ENCODE data around the gene VSIG10L. TPM values are rescaled to one million over a fixed set of nuclear protein-coding genes. Genes with fewer than 3 reads are reported as not detected.

VSIG10L gene
- total RNA-seq, 4 donors from 2014 or later, result 2.5 to 6.5 (median 5.2) TPM; not detected in 1

DNA sequence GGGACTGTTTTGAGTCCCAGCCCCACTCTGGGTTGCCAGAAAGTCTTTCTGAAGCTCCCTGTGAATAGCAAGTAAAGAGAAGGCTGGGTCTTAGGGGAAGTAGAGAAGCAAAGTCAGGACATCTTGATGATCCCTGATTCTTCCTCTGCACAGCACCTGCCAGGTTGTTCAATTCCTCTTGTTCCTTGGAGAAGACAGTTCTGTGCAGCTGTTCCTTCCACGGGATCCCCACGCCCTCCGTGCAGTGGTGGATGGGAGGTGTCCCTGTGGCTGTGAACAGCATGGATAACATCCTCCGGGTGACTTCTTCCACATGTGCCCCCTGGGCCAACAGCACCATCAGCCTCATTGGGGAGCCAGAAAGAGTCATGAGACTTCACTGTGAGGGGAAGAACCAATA, 59.6 kb downstream of the VSIG10L start:
- DNase-seq, result no peak
- TF ChIP-seq, protein P1, sequence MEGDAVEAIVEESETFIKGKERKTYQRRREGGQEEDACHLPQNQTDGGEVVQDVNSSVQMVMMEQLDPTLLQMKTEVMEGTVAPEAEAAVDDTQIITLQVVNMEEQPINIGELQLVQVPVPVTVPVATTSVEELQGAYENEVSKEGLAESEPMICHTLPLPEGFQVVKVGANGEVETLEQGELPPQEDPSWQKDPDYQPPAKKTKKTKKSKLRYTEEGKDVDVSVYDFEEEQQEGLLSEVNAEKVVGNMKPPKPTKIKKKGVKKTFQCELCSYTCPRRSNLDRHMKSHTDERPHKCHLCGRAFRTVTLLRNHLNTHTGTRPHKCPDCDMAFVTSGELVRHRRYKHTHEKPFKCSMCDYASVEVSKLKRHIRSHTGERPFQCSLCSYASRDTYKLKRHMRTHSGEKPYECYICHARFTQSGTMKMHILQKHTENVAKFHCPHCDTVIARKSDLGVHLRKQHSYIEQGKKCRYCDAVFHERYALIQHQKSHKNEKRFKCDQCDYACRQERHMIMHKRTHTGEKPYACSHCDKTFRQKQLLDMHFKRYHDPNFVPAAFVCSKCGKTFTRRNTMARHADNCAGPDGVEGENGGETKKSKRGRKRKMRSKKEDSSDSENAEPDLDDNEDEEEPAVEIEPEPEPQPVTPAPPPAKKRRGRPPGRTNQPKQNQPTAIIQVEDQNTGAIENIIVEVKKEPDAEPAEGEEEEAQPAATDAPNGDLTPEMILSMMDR (IDR thresholded peaks at IDR 0.05), result no peak
- TF ChIP-seq POLR2A (IDR thresholded peaks at IDR 0.05), result no peak
- H3K4me3 ChIP-seq, result no peak overlapping the region

More for the DNA sequence above, 59.6 kb downstream of the VSIG10L start:
- H3K9me3 ChIP-seq, result no peaks in the 10 kb centered on the region
- H3K4me1 ChIP-seq, result no peaks in the 10 kb centered on the region
- no peaks in the 10 kb centered on the region for H3K36me3 ChIP-seq
- H3K27me3 ChIP-seq, result no peaks in the 10 kb centered on the region
- no peak overlapping the region for H3K27ac ChIP-seq

Other genes with a start within 250 kb of the VSIG10L start
- gene CTU1, start 233.7 kb downstream of the VSIG10L start, total RNA-seq, result 10 to 100 TPM in 1 of 4 donors, 1 to 10 TPM in 3; 4.4 to 10.0 (median 6.5) TPM
- gene SIGLEC9, start 217.2 kb downstream of the VSIG10L start, total RNA-seq, result 1 to 10 TPM in 2 of 4 donors, not detected in 2; 1.9 to 2.1 TPM
- not detected for gene SIGLEC7, start 199.8 kb downstream of the VSIG10L start, total RNA-seq
- 10 to 100 TPM in 1 of 4 donors, 1 to 10 TPM in 1, under 1 TPM in 1, not detected in 1; 0.88 to 22.3 (median 2.4) TPM for gene CD33, start 117.1 kb downstream of the VSIG10L start, total RNA-seq
- not detected for gene SIGLECL1, start 91.1 kb downstream of the VSIG10L start, total RNA-seq
- gene IGLON5, start 30.5 kb downstream of the VSIG10L start, total RNA-seq, result not detected
- 100 to 1,000 TPM; 125 to 305 (median 154) TPM for gene ETFB, start 24.2 kb upstream of the VSIG10L start, total RNA-seq
- not detected for gene CLDND2, start 26.9 kb upstream of the VSIG10L start, total RNA-seq
- 1 to 10 TPM in 2 of 4 donors, not detected in 2; 1.2 to 1.8 TPM for gene NKG7, start 30.5 kb upstream of the VSIG10L start, total RNA-seq
- gene LIM2, start 45.8 kb upstream of the VSIG10L start, total RNA-seq, result not detected
- not detected for gene C19orf84, start 48.5 kb upstream of the VSIG10L start, total RNA-seq
- gene SIGLEC10, start 75.5 kb upstream of the VSIG10L start, total RNA-seq, result 10 to 100 TPM in 1 of 4 donors, 1 to 10 TPM in 2, under 1 TPM in 1; 0.53 to 35.5 (median 3.0) TPM
- gene SIGLEC8, start 116.3 kb upstream of the VSIG10L start, total RNA-seq, result 10 to 100 TPM in 1 of 4 donors, under 1 TPM in 3; 0.18 to 13.2 (median 0.52) TPM
- 1 to 10 TPM; 2.4 to 4.4 (median 2.5) TPM for gene CEACAM18, start 136.4 kb upstream of the VSIG10L start, total RNA-seq
- 1 to 10 TPM in 2 of 4 donors, not detected in 2; 2.5 to 3.3 TPM for gene SIGLEC12, start 159.7 kb upstream of the VSIG10L start, total RNA-seq
- gene SIGLEC6, start 189.5 kb upstream of the VSIG10L start, total RNA-seq, result 10 to 100 TPM in 1 of 4 donors, 1 to 10 TPM in 2, not detected in 1; 2.7 to 19.8 (median 6.8) TPM
- gene ZNF175, start 229.1 kb upstream of the VSIG10L start, total RNA-seq, result 10 to 100 TPM; 11.9 to 27.2 (median 16.0) TPM